Panc1 (cell line): ENCODE results near the gene HTR3B. TPM values are rescaled to one million over a fixed set of nuclear protein-coding genes. Genes with fewer than 3 reads are reported as not detected.

ENCODE experiments used
- ATAC-seq: fragments of 200-7000 bp; cut with Tn5 transposase; 2 replicates; pipeline ENCODE4 v1.9.1; 2020; ENCODE audit warnings: mild to moderate bottlenecking, moderate library complexity
- BruUV-seq: library from RNA; stranded (reverse); fragments of 400-500 nt; replicated peaks from 2 replicates; lab custom pipeline; 2021; lab: Mats Ljungman, UMichigan
- CTCF ChIA-PET: fragments of 300-600 bp; sonication (Branson Sonifier 250); formaldehyde crosslinking; loops from one replicate; lab custom pipeline; 2022; ENCODE audit warnings: antibody characterized with exemption; lab: Charles Lee
- POLR2A ChIA-PET: fragments of 300-600 bp; sonication (Branson Sonifier 250); formaldehyde crosslinking; loops from one replicate; lab custom pipeline; 2022; ENCODE audit warnings: antibody characterized with exemption; lab: Charles Lee
- DNase-seq: peaks from one replicate; pipeline ENCODE4 v3.0.0-alpha.2; 2010; ENCODE audit warnings: low read depth, low spot score
- H3K27ac ChIP-seq: 2 replicates; pipeline ENCODE4 v1.5.1; 2011; ENCODE audit warnings: mild to moderate bottlenecking, low read length, inconsistent platforms
- H3K27me3 ChIP-seq: fragments of 200-500 bp; sonication (Bioruptor generic); 2 replicates; pipeline ENCODE4 v1.6.0; 2014; ENCODE audit warnings: low read length, inconsistent platforms; ENCODE audit not compliant: control insufficient read depth, insufficient read depth
- H3K36me3 ChIP-seq: fragments of 200-500 bp; sonication (Bioruptor generic); 2 replicates; pipeline ENCODE4 v1.5.1; 2014; ENCODE audit warnings: inconsistent platforms, mild to moderate bottlenecking, low read length, moderate library complexity; ENCODE audit not compliant: control insufficient read depth, insufficient read depth
- H3K4me1 ChIP-seq: 2 replicates; pipeline ENCODE4 v1.5.1; 2011; ENCODE audit warnings: inconsistent platforms, mild to moderate bottlenecking, low read length, moderate library complexity; ENCODE audit not compliant: control insufficient read depth, insufficient read depth
- H3K4me3 ChIP-seq, 2 experiments: 2 replicates each; pipeline ENCODE4 v1.5.1; 2011 to 2012; ENCODE audit warnings: low read depth in 2 of 2, low read length in 2 of 2, mild to moderate bottlenecking in 2 of 2, inconsistent platforms in 1 of 2, moderate library complexity in 1 of 2
- H3K9me3 ChIP-seq: fragments of 200-500 bp; sonication (Bioruptor generic); 2 replicates; pipeline ENCODE4 v1.5.1; 2014; ENCODE audit warnings: low read depth, mild to moderate bottlenecking, inconsistent platforms, low read length, moderate library complexity; ENCODE audit not compliant: control insufficient read depth, insufficient read depth
- CTCF ChIP-seq: fragments of 450-650 bp; IDR thresholded peaks from 2 replicates; pipeline ENCODE4 v1.5.1; 2017; ENCODE audit warnings: mild to moderate bottlenecking
- POLR2AphosphoS5 ChIP-seq: IDR thresholded peaks from 2 replicates; pipeline ENCODE4 v1.6.1; 2012; ENCODE audit warnings: mild to moderate bottlenecking, low read depth, low read length, moderate library complexity
- SIN3A ChIP-seq: IDR thresholded peaks from 2 replicates; pipeline ENCODE4 v1.6.1; 2012; ENCODE audit warnings: low read depth, mild to moderate bottlenecking, low read length, moderate library complexity, borderline replicate concordance; ENCODE audit not compliant: insufficient read depth
- TCF7L2 ChIP-seq: IDR thresholded peaks from 2 replicates; pipeline ENCODE4 v1.6.1; 2011; ENCODE audit warnings: mild to moderate bottlenecking, low read depth, low read length, inconsistent platforms
- in situ Hi-C: cut with HindIII; loops from 2 replicates; pipeline ENCODE4 v1.10.0; 2016; ENCODE audit warnings: low sequenced_read_pairs, low pct_unique_long_range_greater_than_20kb
- intact Hi-C: fragments of 100-400 bp; cut with micrococcal nuclease; formaldehyde crosslinking; loops from one replicate; pipeline ENCODE4 v1.10.0; 2022; ENCODE audit not compliant: unreplicated experiment
- total RNA-seq: library from RNA; stranded (reverse); gene quantifications from one replicate; pipeline ENCODE4 v1.2.1, GENCODE V29; 2021; ENCODE audit not compliant: unreplicated experiment
- TF ChIP-seq, protein P1 (sequence below), 2 experiments: IDR thresholded peaks; 2 replicates each; pipeline ENCODE4 v1.6.1; 2011 to 2012; ENCODE audit warnings: low read depth in 2 of 2, control low read depth in 1 of 2, low read length in 1 of 2, mild to moderate bottlenecking in 1 of 2, moderate library complexity in 1 of 2; ENCODE audit not compliant: insufficient read depth in 1 of 2

The HTR3B gene
- total RNA-seq, 1 experiment from 2014 or later = not detected

- in situ Hi-C loops = no loop called here
Observed at GRCh38 chr11:113949891-113950290, 45.3 kb downstream of the HTR3B start.

DNA sequence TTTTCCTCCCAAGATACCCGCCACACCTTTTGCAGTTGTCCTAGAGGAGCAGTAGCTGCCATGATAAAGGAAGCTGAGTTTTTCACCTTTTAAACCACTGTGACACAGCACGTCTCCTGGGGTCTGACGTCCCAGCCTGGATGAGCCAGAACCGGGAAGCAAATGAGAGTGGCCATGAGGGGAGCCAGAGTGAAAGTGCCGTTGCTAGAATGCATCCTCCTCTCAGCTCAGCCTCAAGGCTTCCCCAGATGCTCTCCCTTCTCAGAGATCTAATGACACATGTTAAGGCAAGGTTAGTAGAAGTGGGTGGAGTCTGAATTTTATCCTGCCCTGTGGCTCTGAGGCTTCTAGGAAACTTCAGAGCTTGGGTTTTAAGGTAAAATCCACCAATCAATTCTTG, 46.9 kb downstream of the HTR3B start:
- Histone ChIP-seq H3K4me3 (no peak overlapping the region), H3K27ac (no peak overlapping the region), H3K9me3 (no peaks in the 10 kb centered on the region), H3K27me3 (peaks cover 5% of the 10 kb centered on the region; the same call in 1 of the 2 replicates), H3K4me1 (no peaks in the 10 kb centered on the region), H3K36me3 (no peaks in the 10 kb centered on the region)
- intact Hi-C loops = no loop called here
- DNase-seq (no peak), ATAC-seq (no peak)
- POLR2A ChIA-PET = no interaction called here
- no TSS peak for BruUV-seq
- CTCF ChIA-PET = no interaction called here
- TF ChIP-seq, protein P1, sequence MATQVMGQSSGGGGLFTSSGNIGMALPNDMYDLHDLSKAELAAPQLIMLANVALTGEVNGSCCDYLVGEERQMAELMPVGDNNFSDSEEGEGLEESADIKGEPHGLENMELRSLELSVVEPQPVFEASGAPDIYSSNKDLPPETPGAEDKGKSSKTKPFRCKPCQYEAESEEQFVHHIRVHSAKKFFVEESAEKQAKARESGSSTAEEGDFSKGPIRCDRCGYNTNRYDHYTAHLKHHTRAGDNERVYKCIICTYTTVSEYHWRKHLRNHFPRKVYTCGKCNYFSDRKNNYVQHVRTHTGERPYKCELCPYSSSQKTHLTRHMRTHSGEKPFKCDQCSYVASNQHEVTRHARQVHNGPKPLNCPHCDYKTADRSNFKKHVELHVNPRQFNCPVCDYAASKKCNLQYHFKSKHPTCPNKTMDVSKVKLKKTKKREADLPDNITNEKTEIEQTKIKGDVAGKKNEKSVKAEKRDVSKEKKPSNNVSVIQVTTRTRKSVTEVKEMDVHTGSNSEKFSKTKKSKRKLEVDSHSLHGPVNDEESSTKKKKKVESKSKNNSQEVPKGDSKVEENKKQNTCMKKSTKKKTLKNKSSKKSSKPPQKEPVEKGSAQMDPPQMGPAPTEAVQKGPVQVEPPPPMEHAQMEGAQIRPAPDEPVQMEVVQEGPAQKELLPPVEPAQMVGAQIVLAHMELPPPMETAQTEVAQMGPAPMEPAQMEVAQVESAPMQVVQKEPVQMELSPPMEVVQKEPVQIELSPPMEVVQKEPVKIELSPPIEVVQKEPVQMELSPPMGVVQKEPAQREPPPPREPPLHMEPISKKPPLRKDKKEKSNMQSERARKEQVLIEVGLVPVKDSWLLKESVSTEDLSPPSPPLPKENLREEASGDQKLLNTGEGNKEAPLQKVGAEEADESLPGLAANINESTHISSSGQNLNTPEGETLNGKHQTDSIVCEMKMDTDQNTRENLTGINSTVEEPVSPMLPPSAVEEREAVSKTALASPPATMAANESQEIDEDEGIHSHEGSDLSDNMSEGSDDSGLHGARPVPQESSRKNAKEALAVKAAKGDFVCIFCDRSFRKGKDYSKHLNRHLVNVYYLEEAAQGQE (IDR thresholded peaks at IDR 0.05; ENCODE audit: insufficient read depth in 1 of 2, low read depth in 2 of 2, low read length in 1 of 2) = no peak
- TF ChIP-seq POLR2AphosphoS5 = no peak
- no peak for TF ChIP-seq TCF7L2
- no peak for TF ChIP-seq CTCF
- TF ChIP-seq SIN3A = no peak
- in situ Hi-C loops = no loop called here

More at GRCh38 chr11:113949891-113950290, 45.3 kb downstream of the HTR3B start:
- H3K4me3 ChIP-seq = no peak overlapping the region
- TF ChIP-seq TCF7L2 = no peak
- no peak for TF ChIP-seq POLR2AphosphoS5
- TF ChIP-seq SIN3A = no peak
- no peak for TF ChIP-seq CTCF
- TF ChIP-seq, protein P1 (IDR thresholded peaks at IDR 0.05; ENCODE audit: insufficient read depth in 1 of 2, low read depth in 2 of 2, low read length in 1 of 2) = no peak
- peaks cover 5% of the 10 kb centered on the region; the same call in 1 of the 2 replicates for H3K27me3 ChIP-seq
- ATAC-seq (no peak), DNase-seq (no peak)
- POLR2A ChIA-PET = no interaction called here
- intact Hi-C loops = no loop called here
- no TSS peak for BruUV-seq
- H3K36me3 ChIP-seq = no peaks in the 10 kb centered on the region
- no peaks in the 10 kb centered on the region for H3K9me3 ChIP-seq
- no peak overlapping the region for H3K27ac ChIP-seq
- CTCF ChIA-PET = no interaction called here
- no peaks in the 10 kb centered on the region for H3K4me1 ChIP-seq
